ENCODE results near the gene APBA3.

The APBA3 gene

GRCh38 chr19:3792114-3792513, 30.6 kb upstream of the APBA3 start:
- no peak overlapping the region for H4K91ac ChIP-seq (ENCODE audit: low read length)
- H3K14ac ChIP-seq (ENCODE audit: low read length in 2 of 2), result no peak overlapping the region
- 80% methylated on average over 1 of the region's 3 CpGs for WGBS
- H3K18ac ChIP-seq (ENCODE audit: low read depth in 1 of 2, low read length in 2 of 2), result no peak overlapping the region
- H3K79me1 ChIP-seq (replicated peaks; ENCODE audit: low read length, poor library complexity, severe bottlenecking), result no peaks in the 10 kb centered on the region
- no peak overlapping the region for H2BK120ac ChIP-seq (ENCODE audit: low read depth, low read length)
- no peak overlapping the region for H4K8ac ChIP-seq (ENCODE audit: low read length)
- H2BK5ac ChIP-seq (ENCODE audit: low read depth, low read length, poor library complexity, severe bottlenecking), result no peak overlapping the region
- no peak overlapping the region for H3K4me2 ChIP-seq (ENCODE audit: low read length, poor library complexity, severe bottlenecking)
- H3K4me3 ChIP-seq (ENCODE audit: insufficient read depth in 1 of 2, low read depth in 1 of 2, low read length in 2 of 2), result no peak overlapping the region
- no peak for DNase-seq
- H2AK5ac ChIP-seq (ENCODE audit: low read length, severe bottlenecking), result no peak overlapping the region
- H3K36me3 ChIP-seq (ENCODE audit: control insufficient read depth in 1 of 2, insufficient read depth in 2 of 2, low read depth in 1 of 2, low read length in 2 of 2), result no peaks in the 10 kb centered on the region
- H2BK12ac ChIP-seq (ENCODE audit: low read length in 2 of 2), result no peak overlapping the region
- no peaks in the 10 kb centered on the region for H3K4me1 ChIP-seq (ENCODE audit: control insufficient read depth, insufficient read depth, low read depth, low read length)
- H2BK15ac ChIP-seq (ENCODE audit: low read depth, poor library complexity, severe bottlenecking), result no peak overlapping the region
- peaks cover 7 to 22% of the 10 kb centered on the region in 2 experiments for H3K27me3 ChIP-seq (ENCODE audit: control insufficient read depth in 1 of 2, insufficient read depth in 1 of 2, low read length in 2 of 2)
- H3K9ac ChIP-seq (ENCODE audit: low read length), result no peak overlapping the region
- H3K9me3 ChIP-seq (ENCODE audit: control insufficient read depth, low read length), result peaks cover 21% of the 10 kb centered on the region
- H2AFZ ChIP-seq (ENCODE audit: low read depth, low read length), result no peak overlapping the region
- no peak overlapping the region for H3K27ac ChIP-seq (ENCODE audit: low read length, poor library complexity, severe bottlenecking)
- no peak overlapping the region for H3K4ac ChIP-seq (ENCODE audit: low read depth in 1 of 2, low read length in 2 of 2)
- H3K23ac ChIP-seq (ENCODE audit: low read length in 2 of 2), result no peak overlapping the region

- H2BK12ac ChIP-seq (ENCODE audit: low read length in 2 of 2), result no peak overlapping the region
- no peak overlapping the region for H3K4ac ChIP-seq (ENCODE audit: low read depth in 1 of 2, low read length in 2 of 2)
- H3K4me2 ChIP-seq (ENCODE audit: low read length, poor library complexity, severe bottlenecking), result no peak overlapping the region
- 88% methylated on average over 7 of the region's 7 CpGs for WGBS
- no peak for DNase-seq
- no peak overlapping the region for H4K8ac ChIP-seq (ENCODE audit: low read length)
- no peaks in the 10 kb centered on the region for H3K36me3 ChIP-seq (ENCODE audit: control insufficient read depth in 1 of 2, insufficient read depth in 2 of 2, low read depth in 1 of 2, low read length in 2 of 2)
- H3K4me3 ChIP-seq (ENCODE audit: insufficient read depth in 1 of 2, low read depth in 1 of 2, low read length in 2 of 2), result no peak overlapping the region
- H2AK5ac ChIP-seq (ENCODE audit: low read length, severe bottlenecking), result no peak overlapping the region
- no peak overlapping the region for H3K9ac ChIP-seq (ENCODE audit: low read length)
- H2AFZ ChIP-seq (ENCODE audit: low read depth, low read length), result no peak overlapping the region
- no peak overlapping the region for H3K23ac ChIP-seq (ENCODE audit: low read length in 2 of 2)
- no peak overlapping the region for H2BK15ac ChIP-seq (ENCODE audit: low read depth, poor library complexity, severe bottlenecking)
- H3K14ac ChIP-seq (ENCODE audit: low read length in 2 of 2), result no peak overlapping the region
- H3K27me3 ChIP-seq (ENCODE audit: control insufficient read depth in 1 of 2, insufficient read depth in 1 of 2, low read length in 2 of 2), result peaks cover 14 to 29% of the 10 kb centered on the region in 2 experiments
- no peak overlapping the region for H2BK120ac ChIP-seq (ENCODE audit: low read depth, low read length)
- no peak overlapping the region for H4K91ac ChIP-seq (ENCODE audit: low read length)
- no peak overlapping the region for H3K27ac ChIP-seq (ENCODE audit: low read length, poor library complexity, severe bottlenecking)
- H3K18ac ChIP-seq (ENCODE audit: low read depth in 1 of 2, low read length in 2 of 2), result no peak overlapping the region
- peaks cover 2% of the 10 kb centered on the region for H3K4me1 ChIP-seq (ENCODE audit: control insufficient read depth, insufficient read depth, low read depth, low read length)
- H2BK5ac ChIP-seq (ENCODE audit: low read depth, low read length, poor library complexity, severe bottlenecking), result no peak overlapping the region
- H3K79me1 ChIP-seq (replicated peaks; ENCODE audit: low read length, poor library complexity, severe bottlenecking), result no peaks in the 10 kb centered on the region
- H3K9me3 ChIP-seq (ENCODE audit: control insufficient read depth, low read length), result peaks cover 10% of the 10 kb centered on the region
Measured at GRCh38 chr19:3790941-3791340, 29.4 kb upstream of the APBA3 start.

- H3K4ac ChIP-seq (ENCODE audit: low read depth in 1 of 2, low read length in 2 of 2), result no peak overlapping the region
- H3K4me2 ChIP-seq (ENCODE audit: low read length, poor library complexity, severe bottlenecking), result no peak overlapping the region
- H3K79me1 ChIP-seq (replicated peaks; ENCODE audit: low read length, poor library complexity, severe bottlenecking), result no peaks in the 10 kb centered on the region
- WGBS, result 69% methylated on average over 6 of the region's 6 CpGs
- no peak overlapping the region for H2BK15ac ChIP-seq (ENCODE audit: low read depth, poor library complexity, severe bottlenecking)
- H2BK5ac ChIP-seq (ENCODE audit: low read depth, low read length, poor library complexity, severe bottlenecking), result no peak overlapping the region
- H3K4me1 ChIP-seq (ENCODE audit: control insufficient read depth, insufficient read depth, low read depth, low read length), result peaks cover 9% of the 10 kb centered on the region
- H2BK12ac ChIP-seq (ENCODE audit: low read length in 2 of 2), result no peak overlapping the region
- H3K27ac ChIP-seq (ENCODE audit: low read length, poor library complexity, severe bottlenecking), result no peak overlapping the region
- H3K9ac ChIP-seq (ENCODE audit: low read length), result no peak overlapping the region
- no peak overlapping the region for H3K4me3 ChIP-seq (ENCODE audit: insufficient read depth in 1 of 2, low read depth in 1 of 2, low read length in 2 of 2)
- H2AFZ ChIP-seq (ENCODE audit: low read depth, low read length), result no peak overlapping the region
- H4K91ac ChIP-seq (ENCODE audit: low read length), result no peak overlapping the region
- peaks cover 10% of the 10 kb centered on the region for H3K9me3 ChIP-seq (ENCODE audit: control insufficient read depth, low read length)
- H3K14ac ChIP-seq (ENCODE audit: low read length in 2 of 2), result no peak overlapping the region
- no peak overlapping the region for H4K8ac ChIP-seq (ENCODE audit: low read length)
- no peak overlapping the region for H2AK5ac ChIP-seq (ENCODE audit: low read length, severe bottlenecking)
- H3K36me3 ChIP-seq (ENCODE audit: control insufficient read depth in 1 of 2, insufficient read depth in 2 of 2, low read depth in 1 of 2, low read length in 2 of 2), result no peaks in the 10 kb centered on the region
- no peak for DNase-seq
- H3K27me3 ChIP-seq (ENCODE audit: control insufficient read depth in 1 of 2, insufficient read depth in 1 of 2, low read length in 2 of 2), result peaks cover 18 to 34% of the 10 kb centered on the region in 2 experiments
- no peak overlapping the region for H3K18ac ChIP-seq (ENCODE audit: low read depth in 1 of 2, low read length in 2 of 2)
- no peak overlapping the region for H3K23ac ChIP-seq (ENCODE audit: low read length in 2 of 2)
- H2BK120ac ChIP-seq (ENCODE audit: low read depth, low read length), result no peak overlapping the region
Measured at GRCh38 chr19:3790209-3790734, 28.8 kb upstream of the APBA3 start.

GRCh38 chr19:3788996-3789778, 27.7 kb upstream of the APBA3 start:
- H2AK5ac ChIP-seq (ENCODE audit: low read length, severe bottlenecking), result no peak overlapping the region
- H2AFZ ChIP-seq (ENCODE audit: low read depth, low read length), result no peak overlapping the region
- H4K91ac ChIP-seq (ENCODE audit: low read length), result no peak overlapping the region
- H3K4me1 ChIP-seq (ENCODE audit: control insufficient read depth, insufficient read depth, low read depth, low read length), result peaks cover 10% of the 10 kb centered on the region
- no peaks in the 10 kb centered on the region for H3K79me1 ChIP-seq (replicated peaks; ENCODE audit: low read length, poor library complexity, severe bottlenecking)
- H2BK12ac ChIP-seq (ENCODE audit: low read length in 2 of 2), result no peak overlapping the region
- no peak overlapping the region for H3K23ac ChIP-seq (ENCODE audit: low read length in 2 of 2)
- no peak overlapping the region for H4K8ac ChIP-seq (ENCODE audit: low read length)
- peaks cover 27 to 44% of the 10 kb centered on the region in 2 experiments for H3K27me3 ChIP-seq (ENCODE audit: control insufficient read depth in 1 of 2, insufficient read depth in 1 of 2, low read length in 2 of 2)
- H3K14ac ChIP-seq (ENCODE audit: low read length in 2 of 2), result no peak overlapping the region
- H3K9me3 ChIP-seq (ENCODE audit: control insufficient read depth, low read length), result peaks cover 10% of the 10 kb centered on the region
- H3K18ac ChIP-seq (ENCODE audit: low read depth in 1 of 2, low read length in 2 of 2), result no peak overlapping the region
- H2BK5ac ChIP-seq (ENCODE audit: low read depth, low read length, poor library complexity, severe bottlenecking), result no peak overlapping the region
- no peak overlapping the region for H2BK15ac ChIP-seq (ENCODE audit: low read depth, poor library complexity, severe bottlenecking)
- H3K4me2 ChIP-seq (ENCODE audit: low read length, poor library complexity, severe bottlenecking), result no peak overlapping the region
- H2BK120ac ChIP-seq (ENCODE audit: low read depth, low read length), result no peak overlapping the region
- H3K36me3 ChIP-seq (ENCODE audit: control insufficient read depth in 1 of 2, insufficient read depth in 2 of 2, low read depth in 1 of 2, low read length in 2 of 2), result no peaks in the 10 kb centered on the region
- H3K4ac ChIP-seq (ENCODE audit: low read depth in 1 of 2, low read length in 2 of 2), result no peak overlapping the region
- H3K9ac ChIP-seq (ENCODE audit: low read length), result no peak overlapping the region
- no peak overlapping the region for H3K27ac ChIP-seq (ENCODE audit: low read length, poor library complexity, severe bottlenecking)
- DNase-seq, result no peak
- WGBS, result 66% methylated on average over 15 of the region's 16 CpGs
- H3K4me3 ChIP-seq (ENCODE audit: insufficient read depth in 1 of 2, low read depth in 1 of 2, low read length in 2 of 2), result no peak overlapping the region
